GM10248 (cell line): ENCODE data around the gene TCF20.
A peak's percentile ranks its signal among the peaks of the same experiment; 100 is the strongest.

Source experiments
- CTCF ChIA-PET: fragments of 300-600 bp; sonication (Branson Sonifier 250); formaldehyde crosslinking; extraction: SDS; loops from one replicate; lab custom pipeline; 2021; ENCODE audit warnings: antibody characterized with exemption; lab: Yijun Ruan, JAX
- POLR2A ChIA-PET: fragments of 350-650 bp; sonication (Branson Sonifier 250); formaldehyde crosslinking; extraction: SDS; loops from one replicate; lab custom pipeline; 2020; ENCODE audit warnings: antibody characterized with exemption; lab: Yijun Ruan, JAX
- DNase-seq: peaks from one replicate; pipeline ENCODE4 v3.0.0; 2012; ENCODE audit errors: extremely low spot score
- CTCF ChIP-seq: IDR thresholded peaks from 2 replicates; pipeline ENCODE4 v1.5.1; 2012; ENCODE audit warnings: mild to moderate bottlenecking, low read depth; ENCODE audit errors: extremely low read depth, missing control alignments, control extremely low read depth

TCF20 gene

DNA sequence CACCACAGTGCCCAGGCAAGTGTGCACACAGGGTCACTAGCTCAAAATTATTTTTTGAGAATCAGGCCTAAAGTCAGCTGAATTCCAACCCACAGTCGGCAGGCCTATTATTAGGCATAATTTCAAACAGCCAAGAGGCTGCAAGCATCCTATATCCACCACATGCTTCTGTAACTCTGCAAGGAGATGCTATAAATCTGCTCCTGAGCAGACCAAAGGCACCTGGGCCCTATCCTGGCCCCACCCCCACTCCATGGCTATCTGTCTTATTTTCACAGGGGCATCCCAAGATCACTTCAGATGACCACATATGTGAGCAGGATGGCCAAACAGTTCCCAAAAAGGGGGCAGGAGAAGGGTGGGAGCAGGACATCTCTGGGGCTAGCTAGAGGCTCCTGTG lies 44.6 kb downstream of the TCF20 start:
- ChIA-PET CTCF (no interaction called here), POLR2A (no interaction called here)
- DNase-seq: no peak
- no peak for TF ChIP-seq CTCF

- POLR2A ChIA-PET: no interaction called here
- no peak for TF ChIP-seq CTCF
- CTCF ChIA-PET: interaction anchor here (1.1 kb wide), 1 partner anchor 9 kb away, joined by 4 read pairs; no protein-coding TSS in a partner anchor
- peak; percentile 53 for DNase-seq
These were observed 48.3 kb downstream of the TCF20 start for GRCh38 chr22:42222140-42222539.
